HUES6 (cell line): Measurements from ENCODE around the gene FBXL7.

Experiments used
- H3K27ac ChIP-seq: 2 replicates; pipeline ENCODE4 v1.7.0; 2013; ENCODE audit warnings: low read depth, mild to moderate bottlenecking, low read length, inconsistent platforms
- H3K27me3 ChIP-seq: 2 replicates; pipeline ENCODE4 v1.6.1; 2013; ENCODE audit warnings: low read length; ENCODE audit not compliant: control insufficient read depth, insufficient read depth
- H3K36me3 ChIP-seq: 2 replicates; pipeline ENCODE4 v1.6.1; 2013; ENCODE audit warnings: low read length; ENCODE audit not compliant: control insufficient read depth, insufficient read depth
- H3K4me1 ChIP-seq: 2 replicates; pipeline ENCODE4 v1.6.1; 2013; ENCODE audit warnings: low read length; ENCODE audit not compliant: control insufficient read depth, insufficient read depth
- H3K4me3 ChIP-seq: 2 replicates; pipeline ENCODE4 v1.5.1; 2013; ENCODE audit warnings: low read depth, low read length
- H3K9ac ChIP-seq: one replicate; pipeline ENCODE4 v1.6.1; 2013; ENCODE audit warnings: mild to moderate bottlenecking, low read length
- H3K9me3 ChIP-seq: 2 replicates; pipeline ENCODE4 v1.6.1; 2013; ENCODE audit warnings: low read depth, low read length; ENCODE audit not compliant: control insufficient read depth, insufficient read depth

The FBXL7 gene

DNA sequence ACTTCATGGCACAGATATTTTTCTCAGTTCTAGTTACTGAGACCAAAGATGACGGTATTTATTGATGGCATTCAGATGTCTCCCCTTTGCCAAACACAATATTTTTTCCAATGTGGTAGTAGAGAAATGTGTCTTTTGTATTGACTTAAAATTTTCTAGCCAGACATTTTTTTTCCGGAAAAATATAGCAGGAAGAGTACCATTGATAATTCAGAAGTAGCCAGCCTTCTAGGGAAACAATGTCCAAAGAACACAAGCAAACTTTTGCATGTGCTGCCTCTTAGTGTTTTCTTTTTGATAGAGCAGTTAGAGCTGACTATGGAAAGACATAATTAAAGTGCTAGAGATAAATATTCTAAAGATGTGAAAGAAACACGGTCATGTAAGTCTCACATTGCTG, 448.2 kb downstream of the FBXL7 start:
- Histone ChIP-seq H3K9me3 (no peaks in the 10 kb centered on the region), H3K27ac (no peak overlapping the region), H3K27me3 (no peaks in the 10 kb centered on the region), H3K9ac (no peak overlapping the region), H3K4me3 (no peak overlapping the region), H3K36me3 (no peaks in the 10 kb centered on the region), H3K4me1 (no peaks in the 10 kb centered on the region)

- Histone ChIP-seq H3K9ac (no peak overlapping the region), H3K27me3 (no peaks in the 10 kb centered on the region), H3K4me1 (no peaks in the 10 kb centered on the region), H3K36me3 (no peaks in the 10 kb centered on the region), H3K4me3 (no peak overlapping the region), H3K27ac (no peak overlapping the region), H3K9me3 (no peaks in the 10 kb centered on the region)
Observed at GRCh38 chr5:15951126-15951525, 451.1 kb downstream of the FBXL7 start.

DNA sequence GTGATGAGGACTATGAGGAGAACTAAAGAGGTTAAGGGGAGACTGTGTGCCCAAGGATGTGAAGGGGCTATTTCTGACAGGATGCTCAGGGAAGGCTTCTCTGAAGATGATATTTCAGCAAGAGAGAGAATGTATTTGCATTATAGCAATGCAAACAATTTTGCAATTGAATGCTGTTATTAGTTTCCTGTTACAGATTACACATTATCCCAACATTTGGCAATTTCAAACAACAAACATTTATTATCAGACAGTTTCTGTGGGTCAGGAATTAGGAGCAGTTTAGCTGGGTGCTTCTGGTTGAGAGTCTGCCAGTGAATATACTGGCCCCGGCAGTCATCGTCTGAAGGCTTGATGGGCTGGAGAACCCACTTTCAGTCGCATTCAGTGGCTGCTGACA, 451.6 kb downstream of the FBXL7 start:
- Histone ChIP-seq H3K4me3 (no peak overlapping the region), H3K27ac (no peak overlapping the region), H3K27me3 (no peaks in the 10 kb centered on the region), H3K4me1 (no peaks in the 10 kb centered on the region), H3K9me3 (no peaks in the 10 kb centered on the region), H3K36me3 (no peaks in the 10 kb centered on the region), H3K9ac (no peak overlapping the region)

- Histone ChIP-seq H3K4me3 (no peak overlapping the region), H3K27me3 (no peaks in the 10 kb centered on the region), H3K9me3 (no peaks in the 10 kb centered on the region), H3K27ac (no peak overlapping the region), H3K9ac (no peak overlapping the region), H3K36me3 (no peaks in the 10 kb centered on the region), H3K4me1 (no peaks in the 10 kb centered on the region)
Observed at GRCh38 chr5:15956622-15957021, 456.6 kb downstream of the FBXL7 start.

- no peak overlapping the region for H3K9ac ChIP-seq
- H3K4me1 ChIP-seq: no peaks in the 10 kb centered on the region
- H3K36me3 ChIP-seq: no peaks in the 10 kb centered on the region
- no peak overlapping the region for H3K4me3 ChIP-seq
- H3K27ac ChIP-seq: no peak overlapping the region
- no peaks in the 10 kb centered on the region for H3K9me3 ChIP-seq
- H3K27me3 ChIP-seq: no peaks in the 10 kb centered on the region
Observed at GRCh38 chr5:15957124-15957523, 457.1 kb downstream of the FBXL7 start.

GRCh38 chr5:15959370-15960164, 459.6 kb downstream of the FBXL7 start:
- H3K27ac ChIP-seq: no peak overlapping the region
- no peaks in the 10 kb centered on the region for H3K36me3 ChIP-seq
- no peaks in the 10 kb centered on the region for H3K27me3 ChIP-seq
- no peak overlapping the region for H3K4me3 ChIP-seq
- H3K4me1 ChIP-seq: no peaks in the 10 kb centered on the region
- H3K9ac ChIP-seq: no peak overlapping the region
- H3K9me3 ChIP-seq: no peaks in the 10 kb centered on the region

DNA sequence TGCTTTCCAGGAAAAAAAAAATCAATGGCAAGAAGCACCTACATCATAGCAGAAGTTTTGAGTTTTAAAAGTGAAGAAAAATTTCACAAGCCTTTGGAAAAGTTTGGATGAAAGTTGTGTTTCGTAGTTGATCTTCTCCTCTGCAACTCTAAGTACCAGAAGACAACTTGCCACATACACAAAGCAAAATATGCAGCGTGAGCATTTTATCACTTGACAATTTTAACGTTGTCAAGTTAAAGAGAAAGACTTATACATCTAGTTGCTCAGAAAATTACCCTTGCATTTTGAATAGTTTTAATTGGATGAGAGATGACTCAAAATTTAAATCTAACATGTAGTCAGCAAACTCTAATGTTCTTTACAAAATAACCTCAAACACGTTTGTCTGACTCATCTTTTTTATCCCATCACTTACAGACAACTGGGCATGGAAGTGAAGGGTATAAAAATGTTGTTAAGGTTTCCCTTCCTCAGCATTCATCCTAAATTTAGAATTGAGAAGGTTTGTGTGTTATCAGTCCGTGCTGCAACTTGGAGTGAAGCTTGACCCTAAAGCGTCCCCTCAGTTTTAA, 466.2 kb downstream of the FBXL7 start:
- no peak overlapping the region for H3K9ac ChIP-seq
- no peak overlapping the region for H3K27ac ChIP-seq
- H3K36me3 ChIP-seq: no peaks in the 10 kb centered on the region
- H3K4me1 ChIP-seq: no peaks in the 10 kb centered on the region
- no peaks in the 10 kb centered on the region for H3K9me3 ChIP-seq
- H3K4me3 ChIP-seq: no peak overlapping the region
- H3K27me3 ChIP-seq: no peaks in the 10 kb centered on the region

DNA sequence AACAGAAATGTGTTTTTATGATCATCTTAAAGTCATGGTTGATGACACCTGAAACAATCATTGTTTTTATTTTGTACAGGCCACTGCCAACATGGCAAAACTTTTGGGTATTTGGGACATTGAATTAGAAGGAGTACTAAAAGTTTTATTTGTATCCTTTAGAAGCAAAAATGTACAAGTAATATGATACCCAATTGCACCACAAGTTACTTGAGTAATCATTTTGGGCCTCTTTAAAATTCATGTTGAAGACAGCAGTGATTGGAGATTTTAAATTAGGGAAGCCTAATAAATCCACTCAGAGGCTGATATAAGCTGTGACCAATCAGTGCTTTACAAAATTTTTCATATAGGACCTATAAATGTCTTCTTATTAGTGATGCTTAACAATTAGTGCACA, 466.7 kb downstream of the FBXL7 start:
- H3K4me1 ChIP-seq: no peaks in the 10 kb centered on the region
- no peaks in the 10 kb centered on the region for H3K27me3 ChIP-seq
- no peak overlapping the region for H3K9ac ChIP-seq
- H3K9me3 ChIP-seq: no peaks in the 10 kb centered on the region
- H3K27ac ChIP-seq: no peak overlapping the region
- no peak overlapping the region for H3K4me3 ChIP-seq
- H3K36me3 ChIP-seq: no peaks in the 10 kb centered on the region

- Histone ChIP-seq H3K9me3 (no peaks in the 10 kb centered on the region), H3K9ac (no peak overlapping the region), H3K27ac (no peak overlapping the region)
Observed at GRCh38 chr5:15968993-15969392, 469.0 kb downstream of the FBXL7 start.

GRCh38 chr5:15977851-15978250, 477.9 kb downstream of the FBXL7 start:
- no peaks in the 10 kb centered on the region for H3K9me3 ChIP-seq
- H3K4me1 ChIP-seq: no peaks in the 10 kb centered on the region
- no peak overlapping the region for H3K4me3 ChIP-seq
- no peaks in the 10 kb centered on the region for H3K27me3 ChIP-seq
- no peak overlapping the region for H3K9ac ChIP-seq
- no peaks in the 10 kb centered on the region for H3K36me3 ChIP-seq
- no peak overlapping the region for H3K27ac ChIP-seq

More at GRCh38 chr5:15968993-15969392, 469.0 kb downstream of the FBXL7 start:
- Histone ChIP-seq H3K27me3 (no peaks in the 10 kb centered on the region), H3K4me1 (no peaks in the 10 kb centered on the region), H3K4me3 (no peak overlapping the region), H3K36me3 (no peaks in the 10 kb centered on the region)

DNA sequence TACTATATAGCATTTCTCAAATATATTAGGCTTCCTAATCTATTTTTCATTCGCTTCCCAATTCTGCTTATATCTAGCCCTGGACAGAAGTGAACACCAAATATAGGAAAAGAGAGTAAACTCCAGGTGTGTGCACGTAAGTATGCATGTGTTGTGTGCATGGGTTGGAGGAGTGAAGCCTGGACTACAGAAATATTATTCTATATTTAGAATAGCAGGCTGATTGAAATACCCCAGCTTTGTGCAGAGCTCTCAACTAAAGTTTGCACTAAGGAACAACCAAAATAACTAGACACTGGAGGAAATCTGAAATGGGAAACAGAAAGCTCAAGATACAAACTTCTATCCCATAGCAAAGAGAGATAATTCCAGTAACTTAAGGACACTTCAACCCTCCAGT, 480.9 kb downstream of the FBXL7 start:
- H3K36me3 ChIP-seq: no peaks in the 10 kb centered on the region
- no peak overlapping the region for H3K4me3 ChIP-seq
- no peaks in the 10 kb centered on the region for H3K4me1 ChIP-seq
- no peaks in the 10 kb centered on the region for H3K27me3 ChIP-seq
- no peaks in the 10 kb centered on the region for H3K9me3 ChIP-seq
- H3K27ac ChIP-seq: no peak overlapping the region
- H3K9ac ChIP-seq: no peak overlapping the region
